HFFc6 (cell line): ENCODE data around the gene MECR. TPM values are rescaled to one million over a fixed set of nuclear protein-coding genes. Genes with fewer than 3 reads are reported as not detected.

Experiments used
- DNase-seq: peaks from one replicate; pipeline ENCODE4 v3.0.0-alpha.2; 2018
- H3K27ac Mint-ChIP-seq: 2 replicates; pipeline ENCODE4 v1.8.0; 2020; ENCODE audit warnings: mild to moderate bottlenecking, mixed read lengths
- H3K27me3 Mint-ChIP-seq: 2 replicates; pipeline ENCODE4 v1.8.0; 2021; ENCODE audit warnings: mild to moderate bottlenecking, moderate library complexity, mixed read lengths; ENCODE audit not compliant: insufficient read depth
- H3K36me3 Mint-ChIP-seq: 2 replicates; pipeline ENCODE4 v1.8.0; 2021; ENCODE audit warnings: low read depth, mixed read lengths
- H3K4me1 Mint-ChIP-seq: 2 replicates; pipeline ENCODE4 v1.8.0; 2020; ENCODE audit warnings: low read depth, mixed read lengths
- H3K4me3 Mint-ChIP-seq: 2 replicates; pipeline ENCODE4 v1.8.0; 2020; ENCODE audit warnings: mild to moderate bottlenecking, moderate library complexity, mixed read lengths
- H3K9me3 Mint-ChIP-seq: 2 replicates; pipeline ENCODE4 v1.8.0; 2020; ENCODE audit warnings: mild to moderate bottlenecking, mixed read lengths
- CTCF ChIP-seq: fragments of 200-600 bp; sonication (generic); IDR thresholded peaks from 2 replicates; pipeline ENCODE4 v1.5.0; 2021; ENCODE audit warnings: antibody characterized with exemption, mild to moderate bottlenecking
- total RNA-seq, 6 experiments: library from RNA; stranded (reverse); fragmentation: NEBNext Ultra II Directional; extraction: Animal tissue kit (Norgen Biotek cat#: 25700); gene quantifications; 2 replicates in 1 of 6; 3 replicates in 5 of 6; pipeline ENCODE4 v1.2.3, GENCODE V29; 2021

MECR gene
- total RNA-seq, 6 experiments from 2014 or later = 20.5 to 27.1 (median 21.9) TPM

- Mint-ChIP-seq H3K36me3 (peaks cover 15% of the 10 kb centered on the region), H3K27ac (no peak overlapping the region)
Observed at GRCh38 chr1:29208442-29208841, 22.3 kb downstream of the MECR start.

GRCh38 chr1:29202584-29203340 is 28.0 kb downstream of the MECR start:
- DNase-seq = peak; percentile 97
- H3K9me3 Mint-ChIP-seq = no peaks in the 10 kb centered on the region
- peaks cover 37% of the 10 kb centered on the region for H3K4me1 Mint-ChIP-seq
- TF ChIP-seq CTCF = peak; percentile 99
- peak overlapping the region; percentile 16 for H3K4me3 Mint-ChIP-seq
- H3K27me3 Mint-ChIP-seq = no peaks in the 10 kb centered on the region
- H3K27ac Mint-ChIP-seq = peak overlapping the region; percentile 94
- H3K36me3 Mint-ChIP-seq = peaks cover 16% of the 10 kb centered on the region; the same call in 1 of the 2 replicates

More at GRCh38 chr1:29208442-29208841, 22.3 kb downstream of the MECR start:
- Mint-ChIP-seq H3K9me3 (no peaks in the 10 kb centered on the region), H3K4me1 (peaks cover 27% of the 10 kb centered on the region), H3K4me3 (no peak overlapping the region), H3K27me3 (peaks cover 2% of the 10 kb centered on the region; the same call in 1 of the 2 replicates)
- DNase-seq = no peak
- no peak for TF ChIP-seq CTCF

GRCh38 chr1:29202053-29202452 is 28.7 kb downstream of the MECR start:
- DNase-seq = no peak
- Mint-ChIP-seq H3K27ac (peak overlapping the region; percentile 94), H3K27me3 (no peaks in the 10 kb centered on the region; the same call in 1 of the 2 replicates), H3K4me1 (peaks cover 44% of the 10 kb centered on the region), H3K36me3 (peaks cover 16% of the 10 kb centered on the region; the same call in 1 of the 2 replicates), H3K4me3 (no peak overlapping the region; the same call in 1 of the 2 replicates), H3K9me3 (no peaks in the 10 kb centered on the region)
- TF ChIP-seq CTCF = no peak

- Mint-ChIP-seq H3K27ac (peak overlapping the region; percentile 94), H3K27me3 (no peaks in the 10 kb centered on the region; the same call in 1 of the 2 replicates), H3K4me1 (peaks cover 48% of the 10 kb centered on the region), H3K9me3 (no peaks in the 10 kb centered on the region), H3K36me3 (peaks cover 16% of the 10 kb centered on the region; the same call in 1 of the 2 replicates), H3K4me3 (no peak overlapping the region)
- TF ChIP-seq CTCF = no peak
- DNase-seq = no peak
Observed at GRCh38 chr1:29201595-29202051, 29.1 kb downstream of the MECR start.

GRCh38 chr1:29200906-29201594 is 29.7 kb downstream of the MECR start:
- peaks cover 48% of the 10 kb centered on the region for H3K4me1 Mint-ChIP-seq
- H3K27ac Mint-ChIP-seq = peak overlapping the region; percentile 66
- H3K36me3 Mint-ChIP-seq = peaks cover 16% of the 10 kb centered on the region; the same call in 1 of the 2 replicates
- no peak overlapping the region for H3K4me3 Mint-ChIP-seq
- H3K9me3 Mint-ChIP-seq = no peaks in the 10 kb centered on the region
- peak; percentile 34 for DNase-seq
- no peaks in the 10 kb centered on the region; the same call in 1 of the 2 replicates for H3K27me3 Mint-ChIP-seq
- TF ChIP-seq CTCF = no peak
